NOMO-1 treated with DMSO at 0.1 percent for 48 hours (cell line): ENCODE measurements around the gene DYSF.

Experiments
- DNase-seq: peaks from one replicate; lab custom pipeline; 2025; ENCODE audit not compliant: unreplicated experiment; lab: John Stamatoyannopoulos, UW

DYSF gene

GRCh38 chr2:71611247-71611646, 157.9 kb downstream of the DYSF start:
- DNase-seq: no peak

DNA sequence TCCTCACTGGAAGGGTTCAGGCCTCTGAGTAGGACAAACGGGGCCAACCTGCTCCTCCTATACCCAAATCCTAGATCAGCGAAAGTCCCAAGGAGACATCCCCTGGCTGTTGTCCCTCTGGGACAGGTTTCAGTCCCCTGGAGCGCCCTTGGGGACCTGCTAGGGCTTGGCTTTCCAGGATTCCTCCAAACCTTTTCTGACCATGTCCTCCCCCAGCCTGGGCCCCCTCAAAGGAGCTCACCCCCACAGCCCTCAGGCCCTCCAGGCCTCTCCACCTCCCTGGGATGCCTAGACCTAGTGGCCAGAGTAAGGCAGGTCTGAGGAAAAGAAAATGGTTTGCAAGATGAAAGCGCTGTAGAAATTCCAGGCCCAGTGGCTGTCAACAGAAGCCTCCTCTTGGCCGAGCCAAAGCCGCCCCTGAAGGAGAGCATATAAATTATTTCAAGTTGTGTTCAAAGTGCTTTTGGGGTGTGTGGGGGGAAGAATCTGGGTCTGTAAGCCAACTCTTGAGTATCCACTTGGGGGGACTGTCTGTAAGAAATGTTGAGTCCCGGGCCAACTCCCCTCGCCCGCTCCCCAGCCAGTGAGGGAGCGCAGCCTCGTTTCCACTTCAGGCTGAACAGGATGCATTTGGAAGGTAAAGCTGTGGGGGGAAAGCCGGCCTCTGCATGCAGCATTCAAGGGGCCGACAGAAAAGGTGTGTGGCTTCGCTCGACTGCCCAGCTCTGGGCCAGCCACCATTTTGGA, 158.6 kb downstream of the DYSF start:
- DNase-seq: no peak

GRCh38 chr2:71612581-71613402, 159.4 kb downstream of the DYSF start:
- no peak for DNase-seq

DNA sequence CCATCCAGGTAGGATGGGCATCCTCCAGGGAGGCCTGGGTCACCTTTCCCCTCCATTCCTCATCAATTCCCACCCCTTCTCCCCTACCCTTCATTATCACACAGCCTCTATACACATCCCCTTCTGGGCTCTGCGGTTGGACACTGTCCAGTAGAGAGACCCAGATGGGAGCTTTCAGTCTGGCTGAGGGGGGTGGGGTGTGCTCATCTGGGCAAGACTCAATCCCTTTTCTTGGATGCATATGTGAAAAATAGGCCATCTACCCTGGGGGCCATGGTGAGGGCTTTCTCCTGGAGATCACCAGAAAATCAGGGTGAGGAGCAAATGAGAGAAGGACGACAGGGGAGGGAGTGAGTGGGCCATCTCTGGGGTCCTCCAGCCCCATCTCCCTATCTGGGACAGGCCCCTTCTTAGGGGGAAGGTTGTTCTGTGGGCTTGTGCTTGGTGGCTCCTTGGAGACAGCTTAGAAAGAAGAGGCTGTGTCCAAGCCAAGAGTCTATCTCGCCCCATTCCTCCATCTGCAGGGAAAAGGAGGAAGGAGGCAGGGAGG, 160.1 kb downstream of the DYSF start:
- DNase-seq: no peak

GRCh38 chr2:71613953-71614925, 160.9 kb downstream of the DYSF start:
- no peak for DNase-seq

DNA sequence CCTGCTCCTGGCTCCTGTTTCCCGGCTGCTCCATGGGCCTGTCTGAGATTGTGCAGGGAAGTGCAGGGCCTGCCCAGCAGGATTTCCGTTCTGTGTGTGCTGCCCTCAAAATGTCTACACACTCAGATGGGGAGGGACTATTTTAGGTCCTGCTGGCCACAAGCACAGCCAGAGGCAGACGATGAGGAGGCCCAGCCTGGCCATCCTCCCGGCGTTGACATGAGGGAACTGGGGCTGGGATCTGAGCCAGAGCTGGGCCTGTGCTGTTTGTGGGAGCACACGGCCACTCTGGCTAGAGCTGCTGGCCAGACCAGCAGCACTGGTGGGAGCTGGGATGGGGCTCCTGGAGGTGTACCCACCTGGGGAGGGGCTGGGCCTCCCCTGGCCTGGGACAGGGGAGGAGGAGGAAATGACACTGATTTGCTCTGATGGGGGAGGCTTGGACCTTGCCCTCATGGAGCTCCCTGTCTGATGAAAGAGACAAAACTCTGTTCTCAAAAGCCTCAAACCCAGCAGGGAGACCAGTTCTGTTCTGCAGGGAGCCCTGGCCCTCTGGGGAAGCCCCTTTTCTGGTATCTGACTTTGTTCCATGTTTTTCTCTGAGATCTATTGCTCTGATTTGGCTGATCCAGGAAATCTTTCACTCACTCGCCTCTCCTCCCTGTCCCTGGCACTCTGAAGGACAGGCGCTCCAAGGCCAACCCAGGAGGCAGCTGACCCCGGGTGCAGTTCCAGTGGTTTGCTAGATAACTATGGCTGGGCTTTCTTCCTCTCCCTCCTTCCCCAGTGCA, 161.8 kb downstream of the DYSF start:
- no peak for DNase-seq

DNA sequence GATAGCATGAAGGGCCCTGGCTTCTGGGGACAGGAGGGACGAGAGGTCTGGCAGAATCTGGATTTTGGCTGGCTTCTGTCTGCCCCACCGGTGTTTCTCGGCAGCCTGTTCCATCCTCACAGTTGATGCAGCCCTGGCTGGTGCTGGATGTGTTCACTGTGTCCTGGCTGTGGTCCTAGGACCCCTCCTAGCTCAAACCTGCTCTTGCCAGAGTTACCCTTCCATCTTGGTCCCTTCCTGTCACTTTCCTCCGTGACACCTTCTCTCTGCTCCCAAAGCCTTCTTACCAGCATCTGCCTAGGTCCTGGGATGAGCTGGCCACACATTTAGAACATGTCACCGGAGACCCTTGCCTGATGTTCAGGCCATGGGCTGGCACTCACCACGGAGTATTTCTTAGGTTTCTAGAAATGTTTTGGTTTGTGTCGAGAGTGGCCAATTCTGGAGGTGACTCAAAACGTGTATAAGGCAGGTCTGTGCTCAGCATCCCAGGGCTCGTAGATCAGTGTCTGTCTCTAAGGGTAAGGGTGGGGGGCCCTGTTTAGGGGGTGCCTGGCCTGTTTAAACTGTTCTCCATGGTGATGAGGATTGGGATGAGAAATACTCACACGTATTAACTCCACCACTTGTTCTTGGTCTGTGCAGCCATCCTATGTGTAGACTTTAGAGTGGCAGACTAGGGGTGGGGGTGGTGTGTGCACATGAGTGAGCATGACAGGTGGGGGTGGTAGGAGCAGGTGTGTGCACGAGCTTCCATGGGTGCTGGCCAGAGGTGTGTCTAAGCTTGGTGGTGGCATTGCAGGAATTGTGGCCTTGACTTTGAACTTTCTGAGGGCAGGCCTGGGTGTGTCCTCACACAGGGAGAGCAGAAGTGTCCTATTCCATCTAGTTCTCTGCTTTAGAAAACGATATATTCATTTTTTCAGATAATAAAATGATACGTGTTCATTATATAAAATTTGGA, 162.7 kb downstream of the DYSF start:
- no peak for DNase-seq

DNA sequence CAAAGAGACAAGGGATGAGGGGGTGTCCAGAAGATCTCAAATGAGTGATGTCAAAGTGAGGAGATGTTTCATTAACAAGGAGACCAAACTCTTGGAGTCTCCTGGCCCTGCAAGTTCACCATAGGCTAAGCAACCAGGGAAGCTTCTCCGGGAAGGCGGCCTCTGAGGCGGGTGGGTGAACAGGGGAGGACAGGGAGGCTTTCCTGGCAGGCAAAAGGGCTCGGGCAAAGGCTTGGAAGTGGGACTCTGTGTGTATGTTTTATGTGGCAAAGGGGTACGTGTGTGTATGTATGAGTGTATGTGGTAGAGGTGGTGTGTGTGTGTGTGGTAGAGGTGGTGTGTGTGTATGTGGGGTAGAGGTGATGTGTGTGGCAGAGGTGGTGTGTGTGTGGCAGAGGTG, 163.9 kb downstream of the DYSF start:
- no peak for DNase-seq

- no peak for DNase-seq
Measured at GRCh38 chr2:71618327-71619113, 165.2 kb downstream of the DYSF start.

- no peak for DNase-seq
Measured at GRCh38 chr2:71619230-71619741, 165.9 kb downstream of the DYSF start.

GRCh38 chr2:71620116-71620515, 166.8 kb downstream of the DYSF start:
- DNase-seq: no peak

DNA sequence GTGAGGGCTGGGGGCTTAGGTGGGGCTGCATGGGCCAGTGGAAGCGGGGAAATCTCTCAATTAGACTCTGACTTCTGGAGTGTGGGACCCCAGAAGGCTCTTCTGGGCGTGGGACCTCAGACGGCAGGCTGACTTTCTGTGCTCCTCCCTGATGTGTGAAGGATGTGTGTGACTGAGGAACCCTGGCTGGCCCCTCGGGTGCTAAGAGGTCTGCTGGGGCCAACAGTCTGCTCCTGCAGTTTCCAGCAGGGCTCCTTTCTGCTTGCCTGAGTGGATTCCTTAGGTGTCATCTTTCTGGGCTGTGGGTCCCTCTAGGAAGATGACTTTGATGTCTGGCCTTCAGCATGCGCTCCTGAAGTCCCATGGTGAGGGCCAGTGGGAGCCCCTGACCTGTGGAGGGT, 167.5 kb downstream of the DYSF start:
- DNase-seq: no peak

- no peak for DNase-seq
Measured at GRCh38 chr2:71629273-71629672, 175.9 kb downstream of the DYSF start.

DNA sequence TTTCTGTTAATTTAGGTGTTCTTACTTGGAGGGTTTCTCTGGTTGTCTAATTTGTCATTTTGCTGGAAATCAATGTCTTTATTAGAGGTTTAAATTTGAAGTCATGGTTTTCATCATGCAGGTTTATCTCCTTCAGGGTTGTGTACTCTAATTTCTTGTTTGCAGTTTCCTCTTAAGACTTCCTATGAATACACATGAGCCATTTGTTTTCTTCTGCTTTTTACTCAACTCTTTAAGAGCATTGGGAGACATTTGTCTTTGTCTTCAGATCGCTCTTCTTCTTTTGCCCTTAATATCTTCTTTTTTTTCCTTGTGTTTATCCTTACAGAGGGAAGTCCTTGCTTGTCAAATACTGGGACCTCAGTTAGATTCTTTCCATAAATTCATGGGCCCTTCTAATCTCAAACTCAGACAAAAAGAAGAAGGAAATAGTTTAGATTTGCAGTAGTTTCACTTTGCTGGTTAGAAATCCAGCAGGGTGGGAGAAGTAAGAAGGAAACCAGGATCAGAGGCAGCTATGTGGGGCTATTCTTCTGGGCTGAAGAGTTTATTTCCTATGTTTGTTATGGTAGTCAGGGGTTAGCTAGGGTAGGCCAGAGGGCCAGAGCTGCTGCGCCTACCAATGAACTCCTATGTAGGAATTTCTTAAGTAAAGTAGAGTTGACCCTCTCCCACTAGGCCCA, 176.6 kb downstream of the DYSF start:
- peak; percentile 55 for DNase-seq

DNA sequence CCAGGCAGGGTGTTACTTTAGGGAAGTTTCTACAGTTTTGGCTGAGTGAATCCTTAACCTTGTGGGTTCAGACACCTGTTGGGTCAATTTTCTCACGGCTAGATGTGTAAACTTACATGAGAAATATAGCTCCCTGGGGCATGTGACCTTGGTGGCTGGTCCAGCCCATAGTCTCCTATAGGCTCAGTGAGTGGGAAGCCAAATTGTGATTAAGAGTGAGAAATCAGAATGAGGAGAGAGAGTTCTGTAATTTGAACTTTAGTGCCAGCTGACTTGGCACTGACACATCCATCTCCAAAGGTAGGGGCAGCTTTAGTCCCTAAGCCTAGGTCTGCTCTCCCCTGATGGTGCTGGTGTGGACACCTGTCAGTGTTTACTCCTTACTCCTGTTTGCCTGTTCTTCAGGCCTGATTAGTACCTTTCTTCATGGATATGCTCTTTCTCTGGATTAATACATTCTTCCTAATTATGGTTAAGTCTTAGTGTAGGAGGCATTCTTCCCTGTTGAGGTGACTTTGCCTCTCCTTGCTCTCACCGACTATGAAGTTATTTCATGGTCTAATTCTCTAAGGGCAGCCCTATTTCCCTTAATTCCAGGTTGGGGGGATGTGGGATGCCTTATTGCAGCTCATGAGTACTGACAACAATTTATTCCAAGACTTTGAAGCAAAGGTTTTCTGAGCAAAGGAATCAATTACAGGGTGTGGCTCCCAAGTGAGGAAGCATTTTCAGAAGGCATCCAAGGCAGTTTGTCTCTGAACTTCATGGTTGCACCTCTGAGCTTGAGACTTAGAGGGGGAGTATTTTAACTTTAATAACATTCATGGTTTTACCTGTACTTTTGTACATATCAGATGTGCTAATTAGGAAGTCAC, 177.3 kb downstream of the DYSF start:
- DNase-seq: no peak

GRCh38 chr2:71631411-71631931, 178.1 kb downstream of the DYSF start:
- DNase-seq: no peak
